Muscle layer of duodenum (tissue), 2 donors: ENCODE data around the gene PARK7.
A peak's percentile ranks its signal among the peaks of the same experiment; 100 is the strongest.
"Not testable (repeated sequence)": the region's sequence is repeated elsewhere in the genome, so short reads cannot be mapped to it uniquely, and the experiment has no call there.

Source experiments
- H3K27ac ChIP-seq: one replicate; pipeline ENCODE4 v1.7.0; 2013; ENCODE audit warnings: mild to moderate bottlenecking, low read length
- H3K27me3 ChIP-seq: one replicate; pipeline ENCODE4 v1.7.0; 2013; ENCODE audit warnings: low read depth, mild to moderate bottlenecking, control low read depth, low read length
- H3K36me3 ChIP-seq, 2 donors: one replicate each; pipeline ENCODE4 v1.7.0; 2013; ENCODE audit warnings: low read length in 2 of 2, control low read depth in 1 of 2, mild to moderate bottlenecking in 1 of 2; ENCODE audit not compliant: insufficient read depth in 2 of 2, control insufficient read depth in 1 of 2
- H3K4me1 ChIP-seq, 2 donors: one replicate each; pipeline ENCODE4 v1.7.0; 2013; ENCODE audit warnings: low read length in 2 of 2, mild to moderate bottlenecking in 2 of 2, control low read depth in 1 of 2, moderate library complexity in 1 of 2; ENCODE audit not compliant: insufficient read depth in 2 of 2, control insufficient read depth in 1 of 2
- H3K4me3 ChIP-seq, 2 donors: one replicate each; pipeline ENCODE4 v1.7.0; 2013; ENCODE audit warnings: low read length in 2 of 2, low read depth in 1 of 2, mild to moderate bottlenecking in 1 of 2
- H3K9me3 ChIP-seq, 2 donors: one replicate each; pipeline ENCODE4 v1.7.0; 2013; ENCODE audit warnings: low read length in 2 of 2, control low read depth in 1 of 2, mild to moderate bottlenecking in 1 of 2; ENCODE audit not compliant: control insufficient read depth in 1 of 2
- donor health status: healthy.

Gene PARK7

GRCh38 chr1:7961216-7962013, at the start of gene PARK7:
Gene PARK7, plus strand, starts transcription at chr1:7961711. Its CDS starts 1,075 bp downstream, at chr1:7962786.
- Histone ChIP-seq H3K27ac (peak within 1 kb of the TSS; percentile 94), H3K36me3 (peaks cover 18 to 20% of the 10 kb centered on the region in 2 donors), H3K9me3 (no peaks in the 10 kb centered on the region), H3K4me3 (peak within 1 kb of the TSS; percentile 83 to 96), H3K4me1 (peaks cover 0 to 21% of the 10 kb centered on the region in 2 donors), H3K27me3 (no peaks in the 10 kb centered on the region)

GRCh38 chr1:7912145-7912544, 49.4 kb upstream of the PARK7 start:
- H3K27me3 ChIP-seq: peaks cover 4% of the 10 kb centered on the region
- no peak overlapping the region for H3K27ac ChIP-seq
- no peaks in the 10 kb centered on the region for H3K4me1 ChIP-seq
- H3K4me3 ChIP-seq: no peak overlapping the region
- H3K36me3 ChIP-seq: no peaks in the 10 kb centered on the region
- no peaks in the 10 kb centered on the region for H3K9me3 ChIP-seq

GRCh38 chr1:7912743-7913557, 48.6 kb upstream of the PARK7 start:
- H3K9me3 ChIP-seq: no peaks in the 10 kb centered on the region
- no peak overlapping the region for H3K4me3 ChIP-seq
- no peak overlapping the region for H3K27ac ChIP-seq
- no peaks in the 10 kb centered on the region for H3K36me3 ChIP-seq
- no peaks in the 10 kb centered on the region for H3K4me1 ChIP-seq
- peaks cover 4% of the 10 kb centered on the region for H3K27me3 ChIP-seq

GRCh38 chr1:7915826-7916500, 45.5 kb upstream of the PARK7 start:
- Histone ChIP-seq H3K36me3 (no peaks in the 10 kb centered on the region), H3K9me3 (no peaks in the 10 kb centered on the region), H3K27me3 (peaks cover 4% of the 10 kb centered on the region), H3K27ac (no peak overlapping the region), H3K4me3 (no peak overlapping the region), H3K4me1 (no peaks in the 10 kb centered on the region)

- no peak overlapping the region for H3K4me3 ChIP-seq
- no peaks in the 10 kb centered on the region for H3K9me3 ChIP-seq
- H3K36me3 ChIP-seq: no peaks in the 10 kb centered on the region
- peaks cover 4% of the 10 kb centered on the region for H3K27me3 ChIP-seq
- no peaks in the 10 kb centered on the region for H3K4me1 ChIP-seq
- no peak overlapping the region for H3K27ac ChIP-seq
Measured at GRCh38 chr1:7916501-7916830, 45.0 kb upstream of the PARK7 start.

GRCh38 chr1:7917971-7918370, 43.5 kb upstream of the PARK7 start:
- H3K27ac ChIP-seq, H3K4me3 ChIP-seq, H3K27me3 ChIP-seq, H3K36me3 ChIP-seq, H3K9me3 ChIP-seq, H3K4me1 ChIP-seq: not testable (repeated sequence)

- Histone ChIP-seq H3K4me1 (no peaks in the 10 kb centered on the region), H3K4me3 (no peak overlapping the region), H3K36me3 (no peaks in the 10 kb centered on the region), H3K27ac (no peak overlapping the region), H3K9me3 (no peaks in the 10 kb centered on the region), H3K27me3 (no peaks in the 10 kb centered on the region)
Measured at GRCh38 chr1:7919880-7920279, 41.6 kb upstream of the PARK7 start.

GRCh38 chr1:7921796-7922195, 39.7 kb upstream of the PARK7 start:
- H3K36me3 ChIP-seq: no peaks in the 10 kb centered on the region
- no peak overlapping the region for H3K27ac ChIP-seq

GRCh38 chr1:7922301-7922700, 39.2 kb upstream of the PARK7 start:
- no peaks in the 10 kb centered on the region for H3K27me3 ChIP-seq
- no peaks in the 10 kb centered on the region for H3K36me3 ChIP-seq
- H3K9me3 ChIP-seq: no peaks in the 10 kb centered on the region
- H3K4me3 ChIP-seq: no peak overlapping the region
- H3K4me1 ChIP-seq: no peaks in the 10 kb centered on the region
- no peak overlapping the region for H3K27ac ChIP-seq

More at GRCh38 chr1:7921796-7922195, 39.7 kb upstream of the PARK7 start:
- Histone ChIP-seq H3K27me3 (no peaks in the 10 kb centered on the region), H3K4me3 (no peak overlapping the region), H3K9me3 (no peaks in the 10 kb centered on the region), H3K4me1 (no peaks in the 10 kb centered on the region)

- not testable (repeated sequence) for H3K4me3 ChIP-seq, H3K9me3 ChIP-seq, H3K27me3 ChIP-seq, H3K4me1 ChIP-seq, H3K36me3 ChIP-seq, H3K27ac ChIP-seq
Measured at GRCh38 chr1:7927061-7927460, 34.5 kb upstream of the PARK7 start.

- Histone ChIP-seq H3K36me3 (no peaks in the 10 kb centered on the region), H3K9me3 (no peaks in the 10 kb centered on the region), H3K4me1 (no peaks in the 10 kb centered on the region), H3K4me3 (no peak overlapping the region), H3K27ac (no peak overlapping the region), H3K27me3 (no peaks in the 10 kb centered on the region)
Measured at GRCh38 chr1:7928247-7928646, 33.3 kb upstream of the PARK7 start.
